Ecto neural progenitor cell (in vitro differentiated cells): ENCODE measurements around the gene NXPE1.

ENCODE experiments used
- DNase-seq: peaks from one replicate; pipeline ENCODE4 v3.0.0-alpha.2; 2018; ENCODE audit warnings: low spot score

Gene NXPE1

GRCh38 chr11:114562166-114562916 lies 2.7 kb upstream of the NXPE1 start:
- DNase-seq, result no peak

GRCh38 chr11:114556135-114556534 lies 3.5 kb downstream of the NXPE1 start:
- no peak for DNase-seq

- no peak for DNase-seq
Observed at GRCh38 chr11:114553642-114554041, 6.0 kb downstream of the NXPE1 start.

- no peak for DNase-seq
Observed at GRCh38 chr11:114551060-114551459, 8.6 kb downstream of the NXPE1 start.

GRCh38 chr11:114525682-114526081 lies 34.0 kb downstream of the NXPE1 start:
- no peak for DNase-seq

GRCh38 chr11:114524122-114524521 lies 35.6 kb downstream of the NXPE1 start:
- no peak for DNase-seq

- DNase-seq, result no peak
Observed at GRCh38 chr11:114522818-114523217, 36.9 kb downstream of the NXPE1 start.

GRCh38 chr11:114511538-114511937 lies 48.1 kb downstream of the NXPE1 start:
- DNase-seq, result no peak

GRCh38 chr11:114511079-114511478 lies 48.6 kb downstream of the NXPE1 start:
- no peak for DNase-seq

GRCh38 chr11:114501901-114502300 lies 57.8 kb downstream of the NXPE1 start:
- DNase-seq, result no peak

GRCh38 chr11:114499756-114500155 lies 59.9 kb downstream of the NXPE1 start:
- DNase-seq, result no peak

- no peak for DNase-seq
Observed at GRCh38 chr11:114496915-114497314, 62.8 kb downstream of the NXPE1 start.

GRCh38 chr11:114483929-114484328 lies 75.8 kb downstream of the NXPE1 start:
- DNase-seq, result no peak

- no peak for DNase-seq
Observed at GRCh38 chr11:114482114-114482513, 77.6 kb downstream of the NXPE1 start.

- no peak for DNase-seq
Observed at GRCh38 chr11:114479331-114479730, 80.3 kb downstream of the NXPE1 start.

GRCh38 chr11:114478768-114479167 lies 80.9 kb downstream of the NXPE1 start:
- DNase-seq, result no peak

- DNase-seq, result no peak
Observed at GRCh38 chr11:114478001-114478410, 81.7 kb downstream of the NXPE1 start.

- DNase-seq, result no peak
Observed at GRCh38 chr11:114472661-114473060, 87.0 kb downstream of the NXPE1 start.
